Thyroid gland (tissue), 4 donors: ENCODE data around the gene DNHD1.

Experiments
- POLR2A ChIP-seq, 2 donors: fragments of 450-650 bp; IDR thresholded peaks; one replicate each; pipeline ENCODE4 v1.6.1; 2017; ENCODE audit warnings: antibody characterized with exemption in 2 of 2, mild to moderate bottlenecking in 2 of 2, moderate library complexity in 1 of 2
- TF ChIP-seq, protein P1 (sequence below), 6 experiments: fragments of 200-600 bp in 3 of 6; fragments of 450-650 bp in 3 of 6; sonication (generic) in 3 of 6; IDR thresholded peaks; one replicate each; pipeline ENCODE4 v1.5.1; 2016 to 2019; ENCODE audit warnings: antibody characterized with exemption in 6 of 6, mild to moderate bottlenecking in 2 of 6, inconsistent platforms in 1 of 6, moderate library complexity in 1 of 6

DNA sequence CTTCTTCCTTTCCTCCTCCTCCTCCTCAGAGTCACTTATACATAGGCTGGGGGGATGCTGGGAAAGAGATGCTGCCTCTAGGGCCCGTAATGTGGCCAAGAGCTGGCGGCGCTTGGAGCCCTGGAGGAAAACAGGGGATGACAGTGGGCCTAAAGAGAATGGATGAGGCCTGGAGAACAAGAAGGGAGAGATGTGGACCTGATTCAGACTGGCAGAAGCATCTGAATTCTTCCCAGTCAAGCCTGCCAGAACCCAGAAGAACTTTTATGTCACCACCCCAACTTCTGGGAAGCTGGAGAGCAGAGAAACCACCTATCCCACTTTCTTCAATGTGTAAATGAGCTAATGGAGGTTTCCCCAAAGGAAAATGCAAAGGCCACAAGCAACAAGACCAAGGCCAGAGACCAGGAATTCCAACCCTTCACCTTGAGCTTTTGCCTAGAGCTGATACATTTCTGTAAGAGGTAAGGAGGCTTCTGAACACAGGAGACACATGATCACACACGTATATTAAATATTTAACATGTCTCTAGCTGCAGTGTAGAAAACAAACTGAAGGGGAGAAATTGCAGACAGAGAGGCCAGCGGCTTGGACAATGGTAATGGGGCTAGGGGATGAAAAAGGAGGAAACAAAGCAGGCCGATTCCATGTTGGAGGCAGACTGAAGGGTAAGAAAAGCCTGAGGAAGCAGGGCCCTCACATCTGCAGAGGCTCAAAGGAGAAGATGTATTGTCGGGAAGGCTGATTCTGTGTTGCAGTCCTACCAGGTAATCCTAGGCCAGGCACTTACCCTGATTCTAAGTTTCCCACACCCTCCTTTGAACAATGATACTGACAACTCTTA is 105.2 kb downstream of the DNHD1 start:
- TF ChIP-seq, protein P1, sequence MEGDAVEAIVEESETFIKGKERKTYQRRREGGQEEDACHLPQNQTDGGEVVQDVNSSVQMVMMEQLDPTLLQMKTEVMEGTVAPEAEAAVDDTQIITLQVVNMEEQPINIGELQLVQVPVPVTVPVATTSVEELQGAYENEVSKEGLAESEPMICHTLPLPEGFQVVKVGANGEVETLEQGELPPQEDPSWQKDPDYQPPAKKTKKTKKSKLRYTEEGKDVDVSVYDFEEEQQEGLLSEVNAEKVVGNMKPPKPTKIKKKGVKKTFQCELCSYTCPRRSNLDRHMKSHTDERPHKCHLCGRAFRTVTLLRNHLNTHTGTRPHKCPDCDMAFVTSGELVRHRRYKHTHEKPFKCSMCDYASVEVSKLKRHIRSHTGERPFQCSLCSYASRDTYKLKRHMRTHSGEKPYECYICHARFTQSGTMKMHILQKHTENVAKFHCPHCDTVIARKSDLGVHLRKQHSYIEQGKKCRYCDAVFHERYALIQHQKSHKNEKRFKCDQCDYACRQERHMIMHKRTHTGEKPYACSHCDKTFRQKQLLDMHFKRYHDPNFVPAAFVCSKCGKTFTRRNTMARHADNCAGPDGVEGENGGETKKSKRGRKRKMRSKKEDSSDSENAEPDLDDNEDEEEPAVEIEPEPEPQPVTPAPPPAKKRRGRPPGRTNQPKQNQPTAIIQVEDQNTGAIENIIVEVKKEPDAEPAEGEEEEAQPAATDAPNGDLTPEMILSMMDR (IDR thresholded peaks at IDR 0.05) = no peak
- no peak for TF ChIP-seq POLR2A (IDR thresholded peaks at IDR 0.05)
